GOT3 (cell line): ENCODE measurements around the gene ZRANB1.
A peak's percentile ranks its signal among the peaks of the same experiment; 100 is the strongest.
"Not testable (repeated sequence)": the region's sequence is repeated elsewhere in the genome, so short reads cannot be mapped to it uniquely, and the experiment has no call there.

Experiments used
- DNase-seq: peaks from one replicate; lab custom pipeline; 2025; ENCODE audit warnings: mixed read lengths; lab: John Stamatoyannopoulos, UW

ZRANB1 gene

DNA sequence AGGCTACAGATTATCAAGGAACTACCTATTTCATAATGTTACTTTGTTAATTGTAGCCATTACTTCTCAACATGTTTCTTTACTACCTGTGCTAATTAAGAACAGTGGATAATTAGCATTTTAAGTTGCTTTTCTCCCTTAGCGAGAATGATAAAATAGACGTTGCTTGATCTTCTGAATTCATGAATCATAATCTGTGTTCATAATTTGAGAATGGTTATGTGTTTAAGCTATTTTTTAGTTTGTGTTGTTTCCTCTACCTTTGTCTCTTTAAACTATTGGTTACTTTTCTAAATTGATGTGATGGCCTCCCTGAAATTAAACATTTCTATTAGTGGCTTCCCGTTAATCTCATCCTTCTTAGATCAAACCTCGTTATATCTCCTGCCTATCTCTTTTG, at the start of gene ZRANB1:
Gene ZRANB1, plus strand, starts transcription at position 301 of the 400 bp plus-strand sequence. CDS start 371 bp downstream, outside the sequence.
- no peak for DNase-seq

DNA sequence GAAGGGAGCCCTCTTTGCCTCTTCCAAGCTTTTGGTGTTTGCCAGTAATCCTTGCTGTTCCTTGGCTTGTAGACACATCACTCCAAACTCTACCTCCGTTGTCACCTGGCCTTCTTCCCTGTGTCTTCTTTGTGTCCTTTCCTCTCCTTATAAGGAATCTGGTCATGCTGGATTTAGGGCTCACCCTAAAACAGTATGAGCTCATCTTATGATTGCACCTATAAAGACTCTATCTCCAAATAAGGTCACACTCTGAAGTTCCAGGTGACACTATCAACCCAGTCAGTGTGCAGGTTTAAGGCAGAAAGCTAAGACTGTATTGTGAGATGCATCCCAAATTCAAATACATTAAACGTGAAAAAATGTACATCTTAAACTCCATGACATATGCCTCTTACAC, 49.0 kb upstream of the ZRANB1 start:
- DNase-seq = no peak

- DNase-seq = no peak
Observed at GRCh38 chr10:124894569-124895215, 47.2 kb upstream of the ZRANB1 start.

GRCh38 chr10:124896751-124897150, 45.2 kb upstream of the ZRANB1 start:
- no peak for DNase-seq

DNA sequence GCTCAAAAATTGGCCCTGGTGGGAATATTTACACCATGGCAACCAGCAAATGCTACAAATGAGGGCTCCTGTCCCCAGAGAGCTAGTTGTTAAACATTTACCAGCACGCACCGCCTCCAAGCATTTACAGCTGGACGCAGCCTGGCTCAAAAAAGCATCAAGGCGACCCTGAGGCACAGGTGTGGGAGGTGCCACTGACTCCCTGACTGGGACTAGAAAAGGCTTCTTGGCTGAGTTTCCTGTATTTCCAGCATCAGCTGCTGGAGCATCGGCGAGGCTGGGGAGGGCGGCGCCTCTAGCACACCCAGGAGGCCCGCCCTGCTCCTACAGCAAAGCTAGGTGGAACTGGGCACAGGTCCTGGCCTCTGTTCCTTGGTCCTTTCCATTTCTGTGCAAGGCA, 43.5 kb upstream of the ZRANB1 start:
- no peak for DNase-seq

- no peak for DNase-seq
Observed at GRCh38 chr10:124899151-124899550, 42.8 kb upstream of the ZRANB1 start.

DNA sequence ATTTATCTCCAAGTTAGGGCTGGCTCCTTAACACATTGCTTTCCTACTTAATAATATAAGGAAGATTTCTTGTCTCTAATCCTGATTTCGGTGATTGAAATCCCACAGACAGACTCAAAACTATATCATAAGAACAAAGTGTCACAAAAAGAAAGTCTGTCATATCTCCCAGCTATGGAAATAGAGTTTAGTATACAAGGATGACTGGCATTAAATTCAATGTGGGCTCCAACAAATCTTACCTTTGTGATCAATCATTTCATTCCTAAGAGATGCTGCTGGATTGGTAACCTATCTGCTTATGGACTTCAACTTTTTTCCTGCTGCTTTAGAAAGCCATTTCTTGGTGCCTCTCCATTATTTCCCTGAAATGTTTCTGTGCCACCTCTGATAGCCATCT, 39.5 kb upstream of the ZRANB1 start:
- DNase-seq = no peak

DNA sequence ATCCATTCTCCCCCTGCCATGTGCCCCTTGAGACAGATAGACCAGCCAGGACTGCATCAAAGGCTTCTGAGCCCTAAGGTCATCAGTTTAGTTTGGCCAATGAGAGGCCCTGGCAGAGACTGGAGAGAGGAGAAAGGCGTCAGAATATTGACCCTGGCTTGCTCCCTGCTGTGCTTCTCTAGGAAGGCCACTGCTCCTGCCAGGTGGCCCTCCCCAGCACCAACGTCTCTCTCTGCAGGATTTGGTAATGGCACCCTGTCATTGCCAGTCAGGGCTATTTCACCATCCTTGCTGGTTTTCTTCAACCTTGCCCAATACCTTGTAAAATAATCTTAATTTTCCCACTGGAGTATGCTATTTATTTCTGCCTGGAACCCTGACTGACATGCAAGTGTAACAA, 38.8 kb upstream of the ZRANB1 start:
- DNase-seq = no peak

GRCh38 chr10:124904796-124905195, 37.1 kb upstream of the ZRANB1 start:
- no peak for DNase-seq

GRCh38 chr10:124906551-124907001, 35.3 kb upstream of the ZRANB1 start:
- DNase-seq = no peak

GRCh38 chr10:124909563-124909962, 32.4 kb upstream of the ZRANB1 start:
- DNase-seq = no peak

GRCh38 chr10:124911124-124912067, 30.5 kb upstream of the ZRANB1 start:
- no peak for DNase-seq

DNA sequence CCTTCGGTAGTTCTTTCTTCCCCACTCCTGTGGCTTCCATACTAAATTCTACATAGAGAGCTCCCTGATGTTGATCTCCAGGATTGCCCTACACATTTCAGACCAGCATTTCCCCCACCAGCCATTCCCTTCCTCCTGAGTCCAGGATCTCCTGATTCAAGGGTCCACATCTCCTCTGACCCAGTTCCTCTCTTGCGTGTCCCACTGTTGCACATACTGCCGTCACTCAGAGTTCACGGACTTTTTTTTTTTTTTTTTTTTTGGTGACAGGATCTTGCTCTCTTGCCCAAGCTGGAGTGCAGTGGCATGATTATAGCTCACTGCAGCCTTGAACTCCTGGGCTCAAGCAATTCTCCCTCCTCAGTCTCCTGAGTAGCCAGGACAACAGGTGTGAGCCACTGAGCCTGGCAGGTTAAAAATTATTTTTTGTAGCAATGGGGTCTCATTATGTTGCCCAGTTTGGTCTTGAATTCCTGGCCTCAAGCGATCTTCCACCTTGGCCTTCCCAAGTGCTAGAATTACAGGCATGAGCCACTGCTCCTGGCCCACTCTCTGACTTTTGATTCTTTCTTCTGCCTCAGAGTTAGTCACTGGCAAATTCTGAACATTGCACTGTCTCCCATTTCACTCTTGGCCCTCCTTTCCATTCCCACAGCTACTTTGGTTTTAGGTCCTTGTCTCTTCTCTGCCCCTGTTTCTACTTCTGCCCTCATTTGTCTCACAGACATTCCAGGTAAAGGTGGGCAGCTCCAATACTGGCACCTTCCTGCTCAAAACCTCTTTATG, 29.6 kb upstream of the ZRANB1 start:
- no peak for DNase-seq

DNA sequence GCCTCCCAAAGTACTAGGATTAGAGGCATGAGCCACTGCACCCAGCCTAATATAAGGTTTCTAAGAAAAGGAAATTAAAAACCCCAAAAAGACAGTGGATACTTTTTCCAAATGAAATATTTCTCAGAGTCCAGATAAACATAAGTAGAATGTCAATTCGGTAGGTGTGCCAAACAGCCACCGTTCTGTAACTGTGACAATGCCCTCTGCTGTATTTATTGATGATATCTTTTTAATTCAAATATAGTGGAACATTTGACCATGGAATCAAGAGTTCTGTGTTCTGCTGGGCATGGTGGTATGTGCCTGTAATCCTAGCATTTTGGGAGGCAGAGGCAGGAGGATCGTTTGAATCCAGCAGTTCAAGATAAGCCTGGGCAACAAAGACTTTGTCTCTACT, 28.8 kb upstream of the ZRANB1 start:
- DNase-seq = no peak

DNA sequence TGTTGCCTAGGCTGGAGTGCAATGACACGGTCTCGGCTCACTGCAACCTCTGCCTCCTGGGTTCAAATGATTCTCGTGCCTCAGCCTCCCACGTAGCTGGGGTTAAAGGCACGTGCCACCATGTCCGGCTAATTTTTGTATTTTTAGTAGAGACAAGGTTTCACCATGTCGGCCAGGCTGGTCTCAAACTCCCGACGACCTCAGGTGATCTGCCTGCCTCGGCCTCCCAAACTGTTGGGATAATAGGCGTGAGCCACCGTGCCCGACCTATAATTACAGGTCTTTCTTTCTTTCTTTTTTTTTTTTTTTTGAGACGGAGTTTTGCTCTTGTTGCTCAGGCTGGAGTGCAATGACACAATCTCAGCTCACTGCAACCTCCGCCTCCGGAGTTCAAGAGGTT, 27.5 kb upstream of the ZRANB1 start:
- DNase-seq = not testable (repeated sequence)

DNA sequence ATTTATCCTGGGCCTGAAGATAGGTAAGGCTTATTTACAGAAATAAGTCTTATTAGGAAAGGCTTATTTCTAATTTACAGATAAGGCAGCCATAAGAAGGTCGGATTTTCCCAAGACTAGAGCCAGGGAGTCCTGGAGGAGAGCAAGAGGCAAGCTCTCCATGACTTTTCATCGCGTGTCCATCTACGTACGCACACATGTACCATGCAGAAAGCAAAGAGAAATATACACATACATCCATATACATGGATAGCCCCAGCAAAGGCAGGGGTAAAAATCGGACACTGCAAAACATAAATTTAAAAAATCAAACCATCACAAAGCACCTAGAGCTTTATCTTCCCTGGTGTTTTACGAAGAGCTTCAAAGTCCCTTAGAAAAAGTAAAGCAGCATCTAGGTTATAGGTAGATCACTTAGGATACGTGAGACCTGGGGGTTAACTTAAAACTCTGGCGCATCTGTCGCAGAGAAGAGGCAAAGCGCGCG, 25.8 kb upstream of the ZRANB1 start:
- no peak for DNase-seq

GRCh38 chr10:124916585-124917427, 25.1 kb upstream of the ZRANB1 start:
- DNase-seq = peak; percentile 85

GRCh38 chr10:124917428-124918190, 24.3 kb upstream of the ZRANB1 start:
- DNase-seq = no peak

DNA sequence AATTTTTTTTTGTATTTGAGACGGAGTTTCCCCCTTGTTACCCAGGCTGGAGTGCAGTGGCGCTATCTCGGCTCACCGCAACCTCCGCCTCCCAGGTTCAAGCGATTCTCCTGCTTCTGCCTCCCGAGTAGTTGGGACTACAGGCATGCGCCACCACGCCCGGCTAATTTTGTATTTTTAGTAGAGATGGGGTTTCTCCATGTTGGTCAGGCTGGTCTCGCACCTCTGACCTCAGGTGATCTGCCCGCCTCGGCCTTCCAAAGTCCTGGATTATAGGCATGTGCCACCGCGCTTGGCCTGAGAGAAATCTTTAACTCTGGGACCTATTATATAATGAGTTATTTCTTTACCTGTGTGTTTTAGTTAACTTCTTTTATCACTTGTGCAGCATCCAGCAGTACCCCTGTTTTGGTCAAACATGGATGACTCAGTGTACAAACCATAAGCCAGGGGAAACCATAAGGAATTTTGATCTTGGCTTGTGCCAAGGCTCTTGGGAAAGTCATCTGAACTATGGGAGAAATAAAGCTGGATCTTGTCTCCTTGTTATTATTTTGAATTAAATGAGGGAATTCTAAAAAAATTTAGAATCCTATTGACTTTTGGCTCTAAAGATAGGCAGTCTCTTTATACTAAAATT, 23.6 kb upstream of the ZRANB1 start:
- no peak for DNase-seq

DNA sequence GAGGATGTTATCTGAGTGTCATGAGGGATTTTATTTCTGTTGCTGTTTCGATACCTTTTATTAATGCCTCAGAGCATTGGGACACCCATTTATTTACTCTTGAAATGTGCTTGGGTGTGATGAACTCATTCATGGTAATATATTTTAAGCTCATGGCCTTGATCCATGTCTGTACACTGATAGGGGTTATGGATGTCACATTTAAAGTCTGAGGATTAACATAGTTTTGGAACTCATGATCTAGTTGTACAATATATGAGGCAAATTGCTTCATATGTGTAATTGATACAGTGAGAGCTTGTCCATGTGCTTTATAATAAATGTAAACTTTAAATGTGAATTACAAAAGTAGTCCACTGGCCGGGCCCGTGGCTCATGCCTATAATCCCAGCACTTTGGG, 23.0 kb upstream of the ZRANB1 start:
- no peak for DNase-seq
